GM23338 (cell line): ENCODE results near the gene OTUD4. TPM values are rescaled to one million over a fixed set of nuclear protein-coding genes. Genes with fewer than 3 reads are reported as not detected.

Source experiments
- ATAC-seq: fragments of 200-7000 bp; cut with Tn5 transposase; 3 replicates; pipeline ENCODE4 v1.9.1; 2020
- DNase-seq: peaks from one replicate; pipeline ENCODE4 v3.0.0-alpha.2; 2015; ENCODE audit warnings: low spot score
- H2AFZ ChIP-seq: fragments of 200-600 bp; sonication (generic); 2 replicates; pipeline ENCODE4 v1.8.0; 2016; ENCODE audit warnings: antibody characterized with exemption, mild to moderate bottlenecking, moderate library complexity
- H3F3A ChIP-seq: fragments of 200-600 bp; sonication (generic); replicated peaks from 2 replicates; pipeline ENCODE4 v1.8.0; 2017; ENCODE audit warnings: antibody characterized with exemption, mixed run types, low read depth
- H3K27ac ChIP-seq: fragments of 200-600 bp; sonication (generic); 2 replicates; pipeline ENCODE4 v1.6.1; 2016; ENCODE audit warnings: low read depth
- H3K27me3 ChIP-seq: fragments of 200-600 bp; sonication (generic); 2 replicates; pipeline ENCODE4 v1.8.0; 2016; ENCODE audit warnings: mild to moderate bottlenecking, mixed run types, moderate library complexity; ENCODE audit not compliant: insufficient read depth
- H3K36me3 ChIP-seq: fragments of 200-600 bp; sonication (generic); 2 replicates; pipeline ENCODE4 v1.8.0; 2016; ENCODE audit warnings: mild to moderate bottlenecking; ENCODE audit not compliant: insufficient read depth
- H3K4me1 ChIP-seq: fragments of 200-600 bp; sonication (generic); 2 replicates; pipeline ENCODE4 v1.8.0; 2016; ENCODE audit warnings: mild to moderate bottlenecking, moderate library complexity; ENCODE audit not compliant: insufficient read depth
- H3K4me2 ChIP-seq: fragments of 200-600 bp; sonication (generic); 2 replicates; pipeline ENCODE4 v1.7.1; 2017; ENCODE audit warnings: mixed run types
- H3K4me3 ChIP-seq: fragments of 200-600 bp; sonication (generic); 2 replicates; pipeline ENCODE4 v1.6.1; 2016; ENCODE audit warnings: mixed run types
- H3K79me2 ChIP-seq: fragments of 200-600 bp; sonication (generic); replicated peaks from 2 replicates; pipeline ENCODE4 v1.8.0; 2017; ENCODE audit warnings: mild to moderate bottlenecking; ENCODE audit not compliant: insufficient read depth
- H3K9me2 ChIP-seq: fragments of 200-600 bp; sonication (generic); 2 replicates; pipeline ENCODE4 v1.8.0; 2017; ENCODE audit not compliant: insufficient read depth
- H4K20me1 ChIP-seq: fragments of 200-600 bp; sonication (generic); replicated peaks from 2 replicates; pipeline ENCODE4 v1.8.0; 2017; ENCODE audit warnings: mild to moderate bottlenecking; ENCODE audit not compliant: insufficient read depth
- H3K27ac Mint-ChIP-seq: 2 replicates; pipeline ENCODE4 v1.8.0; 2020; ENCODE audit warnings: inconsistent platforms, mild to moderate bottlenecking, moderate library complexity, mixed read lengths
- H3K27me3 Mint-ChIP-seq: 3 replicates; pipeline ENCODE4 v1.8.0; 2022; ENCODE audit warnings: low read depth, mild to moderate bottlenecking, moderate library complexity, mixed read lengths, inconsistent platforms; ENCODE audit not compliant: insufficient read depth, poor library complexity
- H3K36me3 Mint-ChIP-seq: 3 replicates; pipeline ENCODE4 v1.8.0; 2021; ENCODE audit warnings: low read depth, mild to moderate bottlenecking, inconsistent platforms, moderate library complexity, mixed read lengths
- H3K4me1 Mint-ChIP-seq: 3 replicates; pipeline ENCODE4 v1.8.0; 2020; ENCODE audit warnings: mild to moderate bottlenecking, inconsistent platforms, mixed read lengths
- H3K4me3 Mint-ChIP-seq: 3 replicates; pipeline ENCODE4 v1.8.0; 2021; ENCODE audit warnings: moderate library complexity, mild to moderate bottlenecking, inconsistent platforms, mixed read lengths
- H3K9me3 Mint-ChIP-seq: 3 replicates; pipeline ENCODE4 v1.8.0; 2020; ENCODE audit warnings: moderate library complexity, mild to moderate bottlenecking, inconsistent platforms, mixed read lengths
- CREB1 ChIP-seq: fragments of 250-450 bp; sonication (Bioruptor Pico); IDR thresholded peaks from 2 replicates; pipeline ENCODE4 v1.5.0; 2020; ENCODE audit warnings: low read depth, mild to moderate bottlenecking, moderate library complexity
- CTCF ChIP-seq, 2 experiments: fragments of 200-600 bp in 1 of 2; sonication (generic) in 1 of 2; conservative IDR thresholded peaks; 2 replicates each; pipeline versions ENCODE4 v1.5.1 to v1.6.1; 2016 to 2017; ENCODE audit warnings: antibody characterized with exemption in 2 of 2, low read depth in 2 of 2, mild to moderate bottlenecking in 2 of 2, moderate library complexity in 1 of 2
- ETS1 ChIP-seq: IDR thresholded peaks from 2 replicates; pipeline ENCODE4 v1.6.1; 2016; ENCODE audit warnings: antibody characterized with exemption
- EZH2 ChIP-seq: fragments of 200-600 bp; sonication (generic); IDR thresholded peaks from one replicate; pipeline ENCODE4 v1.8.0; 2017; ENCODE audit warnings: antibody characterized with exemption, mild to moderate bottlenecking, low read depth; ENCODE audit not compliant: unreplicated experiment
- EZH2phosphoT487 ChIP-seq: fragments of 200-600 bp; sonication (generic); IDR thresholded peaks from one replicate; pipeline ENCODE4 v1.8.1; 2018; ENCODE audit warnings: antibody characterized with exemption; ENCODE audit not compliant: unreplicated experiment
- JUNB ChIP-seq: IDR thresholded peaks from one replicate; pipeline ENCODE4 v1.6.1; 2016; ENCODE audit warnings: antibody characterized with exemption; ENCODE audit not compliant: unreplicated experiment
- NANOG ChIP-seq: IDR thresholded peaks from 2 replicates; pipeline ENCODE4 v1.6.1; 2016; ENCODE audit warnings: antibody characterized with exemption, borderline replicate concordance
- POLR2AphosphoS5 ChIP-seq: IDR thresholded peaks from 2 replicates; pipeline ENCODE4 v1.6.1; 2016; ENCODE audit warnings: antibody characterized with exemption, low read depth
- REST ChIP-seq: IDR thresholded peaks from one replicate; pipeline ENCODE4 v1.6.1; 2018; ENCODE audit warnings: antibody characterized with exemption; ENCODE audit not compliant: unreplicated experiment
- STAT1 ChIP-seq: IDR thresholded peaks from one replicate; pipeline ENCODE4 v1.6.1; 2016; ENCODE audit warnings: antibody characterized with exemption; ENCODE audit not compliant: unreplicated experiment
- ZNF114 ChIP-seq: fragments of 250-450 bp; sonication (Bioruptor Pico); IDR thresholded peaks from 2 replicates; pipeline ENCODE4 v1.5.0; 2020; ENCODE audit warnings: mild to moderate bottlenecking, moderate library complexity
- ZNF331 ChIP-seq: fragments of 250-450 bp; sonication (Bioruptor Pico); IDR thresholded peaks from 2 replicates; pipeline ENCODE4 v1.5.0; 2020; ENCODE audit warnings: low read depth, mild to moderate bottlenecking, moderate library complexity
- ZNF462 ChIP-seq: fragments of 250-450 bp; sonication (Bioruptor Pico); IDR thresholded peaks from 2 replicates; pipeline ENCODE4 v1.5.0; 2020; ENCODE audit warnings: mild to moderate bottlenecking, moderate library complexity
- polyA plus RNA-seq: library from polyadenylated mRNA; unstranded; fragments of >200 nt; fragmentation: Nextera tagmentation; extraction: Ambion mirVana; gene quantifications from 2 replicates; pipeline ENCODE4 v1.2.1, GENCODE V29; 2016
- total RNA-seq: library from RNA; depleted of rRNA; stranded (reverse); fragments of >200 nt; shearing (Covaris generic); gene quantifications from 2 replicates; pipeline ENCODE4 v1.2.3, GENCODE V29; 2014

OTUD4 gene
- total and polyA plus RNA-seq, 2 experiments from 2014 or later: 17.9 to 53.2 TPM

GRCh38 chr4:145207934-145208333, 27.5 kb upstream of the OTUD4 start:
- H3K4me1 Mint-ChIP-seq: no peaks in the 10 kb centered on the region
- H3K4me3 Mint-ChIP-seq: no peak overlapping the region
- no peak overlapping the region for H3K27ac Mint-ChIP-seq
- ATAC-seq: no peak
- no peak overlapping the region for H3K4me2 ChIP-seq
- no peaks in the 10 kb centered on the region for H3K4me1 ChIP-seq
- no peaks in the 10 kb centered on the region for H3K27me3 Mint-ChIP-seq
- DNase-seq: no peak
- H4K20me1 ChIP-seq: no peaks in the 10 kb centered on the region
- H2AFZ ChIP-seq: no peak overlapping the region
- H3K27ac ChIP-seq: no peak overlapping the region
- H3F3A ChIP-seq: no peaks in the 10 kb centered on the region
- H3K79me2 ChIP-seq: no peaks in the 10 kb centered on the region
- H3K9me3 Mint-ChIP-seq: no peaks in the 10 kb centered on the region
- H3K9me2 ChIP-seq: no peaks in the 10 kb centered on the region
- H3K36me3 Mint-ChIP-seq: no peaks in the 10 kb centered on the region
- H3K27me3 ChIP-seq: no peaks in the 10 kb centered on the region
- no peak for TF ChIP-seq NANOG
- TF ChIP-seq CTCF (conservative IDR thresholded peaks at IDR 0.05; ENCODE audit: low read depth in 2 of 2): no peak
- no peak for TF ChIP-seq CREB1 (CRISPR knock-in tag)
- TF ChIP-seq STAT1: no peak
- TF ChIP-seq ETS1: no peak
- TF ChIP-seq EZH2: no peak
- TF ChIP-seq JUNB: no peak
- no peak for TF ChIP-seq REST
- no peak for TF ChIP-seq ZNF331
- no peak for TF ChIP-seq POLR2AphosphoS5
- no peak for TF ChIP-seq ZNF114
- no peak for TF ChIP-seq ZNF462 (CRISPR knock-in tag)
- no peak for TF ChIP-seq EZH2phosphoT487
- no peak overlapping the region for H3K4me3 ChIP-seq
- no peaks in the 10 kb centered on the region for H3K36me3 ChIP-seq
